CD4-positive, alpha-beta T cell treated with Interleukin-2 at 100 ng/mL for 4 hours (primary cell): ENCODE data around the gene MARVELD1.
"Not testable (repeated sequence)": the region's sequence is repeated elsewhere in the genome, so short reads cannot be mapped to it uniquely, and the experiment has no call there.

ENCODE experiments used
- DNase-seq: peaks from one replicate; pipeline ENCODE4 v3.0.0-alpha.2; 2020; ENCODE audit warnings: low spot score

The MARVELD1 gene

DNA sequence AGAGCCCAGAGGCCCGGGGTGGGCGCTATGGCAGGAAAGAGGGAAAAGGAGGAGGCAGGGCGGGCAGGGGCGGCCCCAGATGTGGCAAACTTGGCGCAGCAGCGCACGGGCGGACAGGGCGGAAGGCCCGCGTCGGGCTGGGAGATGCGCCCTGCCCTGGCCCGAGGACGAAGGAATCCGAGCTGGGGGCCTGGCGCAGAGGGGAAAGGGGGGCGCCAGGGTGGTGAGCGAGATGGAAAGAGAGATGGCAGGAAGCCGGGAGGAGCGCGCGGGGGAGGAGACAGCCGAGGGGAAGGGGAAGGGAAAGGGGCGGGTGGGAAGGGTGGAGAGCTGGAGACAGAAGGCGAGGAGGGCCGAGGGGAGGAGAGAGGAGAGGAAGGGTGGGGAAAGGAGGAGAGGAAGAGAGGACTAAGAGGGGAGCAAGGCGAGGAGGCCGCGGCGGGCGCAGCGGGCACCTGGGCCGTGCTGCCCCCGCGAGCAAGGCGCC, at the start of gene MARVELD1:
MARVELD1 (plus strand) TSS at position 392 of the 487 bp plus-strand sequence. CDS start 147 bp downstream, outside the sequence.
- no peak for DNase-seq

DNA sequence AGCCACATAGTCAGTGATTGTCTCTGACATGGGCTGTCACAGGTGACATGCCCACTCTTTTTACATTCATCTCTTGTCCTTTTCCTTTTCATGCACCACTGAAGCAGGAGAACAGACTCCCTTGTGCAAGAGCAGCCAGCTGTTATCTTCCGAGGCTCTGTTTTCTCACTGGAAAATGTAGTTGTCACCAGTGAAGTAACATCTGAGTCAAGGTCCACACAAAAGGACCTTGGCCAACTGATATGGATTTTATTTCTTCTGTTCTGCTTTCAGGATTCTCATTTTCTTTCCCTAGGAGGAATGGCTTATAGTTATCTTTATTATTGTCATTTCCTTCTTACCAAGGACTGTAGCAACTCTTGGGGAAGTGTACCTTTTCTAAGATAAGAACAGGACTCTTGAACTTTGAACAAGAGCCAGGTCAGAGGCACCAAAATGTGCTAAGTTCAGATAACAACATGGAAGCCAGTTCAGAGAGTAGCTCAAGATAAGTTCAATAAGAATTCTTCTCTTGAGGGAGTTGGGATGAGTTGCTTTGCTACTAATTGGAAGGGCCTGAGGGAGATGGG, 49.2 kb upstream of the MARVELD1 start:
- DNase-seq: no peak

DNA sequence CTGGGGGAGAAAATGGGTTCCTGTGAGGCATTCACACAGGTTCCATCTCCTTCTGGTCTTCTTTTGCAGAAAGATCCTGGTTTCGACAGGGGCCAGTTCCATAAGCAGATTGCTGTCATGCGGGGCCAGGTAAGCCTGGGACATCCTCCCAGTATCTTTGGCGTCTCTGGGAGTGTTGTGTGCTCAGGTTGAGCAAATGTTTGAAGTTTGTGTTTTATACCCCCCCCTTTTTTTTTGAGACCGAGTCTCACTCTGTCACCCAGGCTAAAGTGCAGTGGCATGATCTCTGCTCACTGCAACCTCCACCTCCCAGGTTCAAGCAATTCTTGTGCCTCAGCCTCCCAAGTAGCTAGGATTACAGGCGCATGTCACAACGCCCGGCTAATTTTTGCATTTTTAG, 46.5 kb upstream of the MARVELD1 start:
- DNase-seq: no peak

DNA sequence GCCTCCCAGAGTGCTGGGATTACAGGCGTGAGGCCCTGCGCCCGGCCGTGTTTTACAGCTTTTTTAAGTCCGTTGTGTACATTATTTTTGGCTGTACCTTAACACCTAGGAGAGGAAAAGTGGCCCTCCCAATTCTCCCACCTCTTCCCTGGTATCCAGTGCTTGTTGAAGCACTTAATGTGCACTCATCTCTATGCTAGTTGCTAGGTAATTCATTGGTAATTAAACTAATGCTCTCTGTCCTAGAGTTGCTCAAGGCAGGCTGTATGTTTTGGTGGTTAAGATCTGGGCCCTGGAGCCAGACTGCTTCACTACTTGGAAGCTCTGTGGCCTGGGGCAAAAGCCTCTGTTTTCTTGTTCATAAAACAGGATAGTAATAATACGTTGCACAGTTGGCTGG, 46.1 kb upstream of the MARVELD1 start:
- DNase-seq: no peak

DNA sequence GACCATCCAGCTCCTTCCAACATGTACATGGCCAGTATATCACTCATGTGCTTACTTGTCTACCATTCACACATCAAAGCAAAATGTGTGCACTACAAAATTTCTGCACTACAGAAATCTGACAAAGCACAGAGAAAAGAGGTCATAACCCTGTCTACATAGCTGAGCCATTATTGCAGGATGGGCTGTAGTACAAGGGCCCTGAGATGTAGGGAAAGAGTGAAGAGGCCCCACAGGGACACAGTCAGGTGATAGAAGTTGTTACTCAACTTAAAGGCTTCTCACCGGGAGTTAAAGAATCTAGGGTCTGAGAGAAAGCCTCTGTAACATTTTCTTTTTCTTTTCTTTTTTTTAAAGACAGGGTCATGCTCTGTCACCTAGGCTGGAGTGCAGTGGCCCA, 44.0 kb upstream of the MARVELD1 start:
- no peak for DNase-seq

DNA sequence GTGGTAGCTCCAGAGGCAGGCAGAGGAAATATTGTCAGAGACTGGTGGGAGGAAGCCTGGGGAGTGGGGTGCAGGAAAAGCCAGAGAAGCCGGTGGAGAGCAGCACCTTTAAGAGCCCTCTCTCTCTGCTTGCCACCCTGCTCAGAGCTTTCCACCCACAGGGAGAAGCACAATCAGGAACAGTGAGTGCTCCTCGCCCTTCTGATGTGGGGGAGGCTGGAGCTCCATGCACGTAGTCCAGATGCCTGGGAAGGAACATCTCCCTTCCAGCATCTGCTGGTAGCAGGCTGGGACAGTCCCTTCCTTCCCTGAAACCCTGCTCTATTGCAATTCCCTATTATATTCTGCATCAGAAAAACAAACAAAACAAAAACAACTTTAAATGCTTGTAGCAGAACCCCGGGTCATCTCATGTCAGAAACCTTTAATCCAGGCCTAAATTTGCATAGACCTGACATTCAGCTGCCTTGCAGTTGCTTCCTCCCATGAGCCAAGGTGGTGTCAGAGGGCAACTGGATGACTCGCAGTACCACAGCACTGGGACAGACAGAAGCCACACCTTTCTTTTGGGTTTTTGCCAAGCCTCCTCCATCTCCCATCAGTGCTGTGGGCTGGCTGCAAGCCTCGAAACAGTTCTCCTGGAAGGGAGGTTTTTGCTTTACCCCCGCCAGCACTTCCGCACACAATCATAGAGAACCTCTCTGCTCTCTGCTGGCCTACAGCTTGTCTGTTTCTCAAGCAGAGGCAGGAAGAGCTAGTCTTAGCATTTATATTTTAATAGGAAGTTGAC, 39.6 kb upstream of the MARVELD1 start:
- DNase-seq: no peak

DNA sequence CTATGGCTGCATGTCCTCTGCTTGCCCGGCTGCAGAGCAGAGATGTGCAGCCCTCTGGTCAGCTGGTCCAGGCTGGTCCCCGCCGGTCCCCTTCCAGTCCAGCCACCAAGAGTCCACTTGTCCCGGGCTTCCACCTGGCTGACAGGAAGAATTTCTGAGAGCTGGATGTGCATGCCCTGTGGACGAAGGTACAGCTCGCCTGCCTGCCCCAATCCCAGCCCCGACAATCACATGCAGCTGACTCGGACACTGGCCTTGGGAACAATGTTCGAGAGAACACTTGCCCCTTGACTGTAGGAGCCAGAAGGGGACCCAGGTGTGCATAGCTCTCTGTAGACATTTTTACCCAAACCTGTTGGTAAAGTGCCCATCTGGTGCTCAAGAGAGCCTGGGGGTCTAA, 38.3 kb upstream of the MARVELD1 start:
- DNase-seq: no peak

DNA sequence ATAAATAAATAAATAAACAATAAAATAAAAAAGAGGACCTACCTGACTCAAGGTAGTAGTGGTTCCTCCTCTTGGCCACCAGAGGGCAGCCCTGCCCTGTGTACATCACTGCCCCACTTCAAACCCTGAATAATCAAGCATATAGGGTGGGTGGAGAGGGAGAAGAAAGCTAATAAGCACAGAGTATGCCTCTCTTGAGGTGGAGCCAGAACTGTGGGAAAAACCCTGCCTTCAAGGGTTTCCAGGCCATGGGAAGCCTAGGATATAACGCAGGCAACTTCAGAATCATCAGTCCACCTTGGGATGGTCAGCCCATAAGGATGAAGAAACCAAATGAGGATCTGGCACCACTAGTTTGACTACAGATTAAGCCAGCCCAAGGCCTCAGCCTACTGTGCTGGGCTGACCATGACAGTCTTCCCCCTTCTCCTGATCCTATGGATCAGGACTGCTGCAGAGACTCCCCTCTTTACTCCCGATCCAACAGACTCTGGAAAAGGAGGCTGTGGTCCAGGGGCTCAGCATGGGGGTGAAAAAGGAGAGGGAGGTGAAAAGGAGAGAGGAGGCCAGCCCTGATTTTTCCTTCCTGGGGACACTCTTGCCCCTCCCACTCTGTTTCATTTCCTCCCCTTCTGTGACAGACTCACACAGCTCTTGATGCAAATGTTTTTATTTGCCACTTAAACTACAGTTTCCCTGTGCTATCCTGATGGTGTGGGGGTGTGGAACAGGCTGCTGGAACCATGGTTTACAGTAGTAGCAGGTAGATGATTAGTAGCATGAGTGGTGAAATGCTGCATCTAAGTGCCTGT, 36.6 kb upstream of the MARVELD1 start:
- peak; percentile 55 for DNase-seq

DNA sequence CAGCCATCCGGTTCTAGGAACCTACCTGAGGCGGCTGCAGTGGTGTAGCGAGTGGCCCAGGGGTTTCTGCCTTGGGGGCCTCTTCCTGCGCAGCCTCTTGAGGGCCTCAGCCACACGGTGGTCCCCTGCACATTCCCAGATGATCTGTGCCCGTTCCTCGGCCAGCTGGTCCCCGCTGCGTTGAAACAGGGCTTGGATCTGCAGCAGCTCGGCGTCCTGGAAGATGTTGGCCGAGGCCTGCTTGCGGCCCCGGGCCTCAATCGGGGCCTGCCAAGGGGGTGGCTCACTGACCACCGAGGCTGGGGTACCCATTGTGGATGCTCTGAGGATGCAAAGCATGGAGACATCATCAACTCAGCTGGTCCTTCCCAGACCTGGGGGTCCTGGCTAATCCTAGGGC, 33.9 kb upstream of the MARVELD1 start:
- no peak for DNase-seq

DNA sequence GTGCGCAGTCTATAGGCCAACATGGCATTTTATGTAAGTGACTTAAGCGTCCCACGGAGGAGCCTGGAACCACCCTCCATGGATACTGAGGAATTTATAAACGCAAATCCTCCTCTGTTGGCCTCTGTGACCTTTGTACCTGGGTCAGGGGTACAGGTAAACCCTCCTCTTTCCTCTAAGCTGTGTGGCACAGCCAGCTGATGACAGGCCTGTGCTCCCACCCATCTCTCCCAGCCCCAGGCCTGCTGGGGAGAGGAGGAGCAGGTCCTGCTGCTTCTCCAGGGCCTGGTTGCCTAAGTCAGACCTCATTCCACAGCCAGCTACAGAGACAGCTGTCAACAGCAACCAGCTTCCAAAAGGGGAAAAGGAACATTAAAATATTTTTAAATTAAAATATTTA, 31.5 kb upstream of the MARVELD1 start:
- no peak for DNase-seq

DNA sequence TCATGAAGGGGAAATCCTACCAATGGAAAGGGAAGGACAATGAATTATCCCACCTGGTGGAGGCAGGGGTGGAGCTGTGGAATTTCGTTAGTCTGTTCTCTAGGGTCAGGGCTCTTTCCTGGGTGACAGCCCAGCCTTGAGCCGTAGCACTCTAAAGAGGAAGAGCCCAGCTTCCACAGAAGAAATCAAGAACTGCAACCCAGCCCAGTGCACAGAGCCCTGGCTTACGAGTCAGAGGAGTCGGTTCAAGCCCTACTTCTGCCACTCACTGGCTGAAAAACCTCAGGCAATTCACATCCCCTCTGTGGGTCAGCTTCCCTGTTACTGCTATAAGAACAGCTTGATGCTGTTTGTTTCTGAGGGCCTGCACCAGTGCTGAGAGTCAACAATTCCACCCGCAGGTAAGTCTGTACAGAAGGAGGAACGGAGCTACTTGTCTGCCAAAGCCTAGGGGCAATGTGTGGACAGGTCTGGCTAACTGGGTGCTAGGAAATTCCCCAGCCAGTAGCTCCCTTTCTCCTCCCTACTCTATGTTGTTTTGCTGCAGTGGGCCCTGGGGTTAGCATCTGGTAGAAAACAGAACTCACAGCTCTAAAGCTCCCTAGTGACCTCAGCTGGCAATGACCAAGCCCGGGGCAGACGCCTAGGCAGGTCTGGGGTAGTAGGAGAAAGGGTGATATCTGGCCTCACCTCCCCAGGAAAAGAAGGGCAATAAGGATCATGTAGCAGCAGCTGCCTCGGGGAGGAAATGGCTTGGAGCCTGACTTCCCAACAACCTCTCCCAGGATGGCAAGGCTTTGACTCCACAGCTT, 29.8 kb upstream of the MARVELD1 start:
- no peak for DNase-seq

DNA sequence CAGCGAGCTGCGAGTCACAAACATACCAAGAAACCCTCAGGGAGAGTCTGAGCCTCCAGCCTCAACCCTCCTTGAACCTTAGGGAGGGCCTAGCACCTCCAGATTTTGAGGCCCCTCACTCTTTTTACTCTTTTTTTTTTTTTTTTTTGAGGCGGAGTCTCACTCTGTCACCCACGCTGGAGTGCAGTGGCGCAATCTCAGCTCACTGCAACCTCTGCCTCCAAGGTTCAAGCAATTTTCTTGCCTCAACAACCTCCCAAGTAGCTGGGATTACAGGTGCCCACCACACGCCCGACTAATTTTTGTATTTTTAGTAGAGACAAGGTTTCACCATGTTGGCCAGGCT, 29.2 kb upstream of the MARVELD1 start:
- DNase-seq: not testable (repeated sequence)

DNA sequence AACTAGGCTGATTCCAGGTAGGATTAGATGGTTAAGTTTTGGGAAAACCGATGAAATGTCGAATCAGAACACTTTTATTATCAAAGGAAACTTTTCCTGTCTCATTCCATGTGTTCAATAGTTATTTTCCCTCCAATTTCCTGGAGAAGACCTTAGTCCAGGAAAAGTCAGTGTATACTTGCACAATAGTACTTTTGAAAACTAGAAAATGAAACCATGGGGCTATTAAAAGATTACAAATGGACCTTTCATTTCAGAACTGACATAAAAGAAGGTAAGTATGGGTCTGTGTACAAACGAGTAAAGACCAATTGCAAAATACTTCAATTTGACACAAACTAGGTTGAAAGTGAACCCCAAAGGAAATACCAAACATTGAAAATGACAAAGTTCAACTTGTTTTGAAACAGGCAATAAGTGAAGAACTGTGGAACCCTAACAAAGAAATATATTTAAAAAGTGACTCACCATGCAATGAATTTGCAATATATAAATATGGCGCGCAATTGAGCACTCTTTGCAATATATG, 28.6 kb upstream of the MARVELD1 start:
- no peak for DNase-seq

DNA sequence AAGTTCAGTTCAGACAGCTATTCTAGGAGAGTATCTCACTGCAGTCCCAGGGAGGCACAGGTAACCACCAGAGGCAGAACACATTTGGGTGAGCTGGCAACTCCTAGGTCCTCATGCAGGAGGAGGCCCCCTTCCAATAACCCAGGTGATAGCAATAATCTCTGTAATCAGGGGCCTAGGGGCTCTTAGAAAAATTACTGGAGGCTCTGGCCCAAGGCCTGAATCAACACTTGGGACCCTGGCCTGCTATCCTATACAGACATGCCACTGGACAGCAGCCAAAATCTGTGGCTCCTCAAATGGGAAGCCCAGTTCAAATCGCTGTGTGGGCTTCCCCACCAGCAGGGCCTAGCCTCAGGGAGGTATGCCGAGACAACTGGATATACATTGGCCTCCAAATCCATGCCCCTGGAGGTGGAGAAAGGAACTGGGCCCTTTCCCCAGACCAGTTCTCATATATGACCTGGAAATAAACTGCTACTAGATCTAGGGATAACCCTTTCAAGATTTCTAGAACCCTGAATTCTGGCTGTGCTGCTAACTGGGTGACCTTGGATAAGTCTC, 28.1 kb upstream of the MARVELD1 start:
- DNase-seq: no peak

DNA sequence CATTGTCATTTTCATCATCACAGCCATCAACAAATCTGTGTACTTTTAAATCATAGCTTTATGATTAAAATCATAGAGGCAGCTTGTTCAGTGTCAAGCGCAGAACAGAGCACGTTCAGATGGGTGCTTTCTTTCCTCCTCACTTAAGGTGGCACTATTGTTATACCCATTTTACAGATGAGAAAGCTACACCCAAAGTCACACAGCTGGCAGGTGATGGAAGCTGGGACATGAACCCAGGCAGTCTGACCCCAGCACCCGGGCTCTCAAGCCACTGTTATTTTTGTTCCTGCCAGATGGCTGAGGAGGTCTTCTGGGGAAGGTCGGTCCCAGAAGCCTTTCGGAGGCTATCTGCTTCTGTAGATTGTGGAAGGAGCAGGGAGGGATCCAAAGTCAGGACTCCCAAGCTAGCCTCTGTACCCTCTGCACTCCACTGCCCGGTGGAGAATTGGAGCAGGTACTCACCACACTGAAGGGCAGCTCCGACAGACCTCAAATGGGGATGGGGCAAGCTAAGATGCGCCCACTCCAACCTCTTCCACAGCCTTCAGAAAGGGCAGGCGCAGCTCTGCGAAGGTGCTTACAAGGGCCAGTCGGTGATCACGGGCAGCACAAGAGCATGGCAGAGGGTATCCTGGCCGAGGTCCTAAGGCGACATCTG, 27.1 kb upstream of the MARVELD1 start:
- DNase-seq: peak; percentile 20

DNA sequence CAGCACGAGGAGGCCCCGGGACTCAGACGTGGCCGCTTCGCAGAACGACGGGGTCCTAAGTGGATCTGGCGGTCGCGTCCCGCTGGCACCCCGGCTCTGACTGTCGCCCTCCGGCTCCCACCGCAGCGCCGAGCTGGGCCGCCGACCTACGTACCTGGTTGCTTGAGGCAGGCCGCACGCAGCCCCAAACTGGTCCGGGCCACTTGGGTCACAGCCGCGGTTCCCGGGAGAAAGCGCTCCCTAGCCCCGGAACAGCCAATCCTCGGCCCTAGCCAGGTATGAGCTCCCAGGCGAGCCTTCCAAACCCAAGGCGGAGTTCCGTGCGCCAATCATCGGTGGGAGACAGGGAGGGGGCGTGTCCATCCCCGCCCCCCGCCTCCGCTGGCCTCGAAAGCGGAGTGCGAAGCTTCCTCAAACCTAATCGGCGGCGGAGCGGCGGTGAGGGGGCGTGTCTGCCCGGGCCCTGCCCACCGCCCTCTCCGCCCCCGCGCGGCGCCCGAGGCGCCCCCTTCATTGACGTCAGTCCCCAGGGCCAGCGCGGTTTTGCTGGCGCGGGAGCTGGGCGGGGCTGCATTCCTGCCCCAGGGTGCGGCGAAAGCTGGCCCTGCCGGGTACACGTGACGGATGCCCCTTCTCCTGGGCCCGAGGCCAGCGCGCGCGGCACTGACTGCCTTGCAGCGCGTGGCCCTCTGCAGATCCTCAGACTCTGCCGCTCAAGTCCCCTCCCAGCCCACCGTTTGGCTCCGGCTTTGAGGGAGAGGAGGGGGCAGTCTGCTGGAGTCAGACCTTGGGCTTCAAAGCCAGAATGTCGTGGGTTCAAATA, 26.4 kb upstream of the MARVELD1 start, which contains the start of gene AVPI1:
AVPI1 (minus strand) TSS at position 280 of the 823 bp plus-strand sequence. CDS start 7,336 bp downstream, outside the sequence.
- DNase-seq: peak; percentile 94

DNA sequence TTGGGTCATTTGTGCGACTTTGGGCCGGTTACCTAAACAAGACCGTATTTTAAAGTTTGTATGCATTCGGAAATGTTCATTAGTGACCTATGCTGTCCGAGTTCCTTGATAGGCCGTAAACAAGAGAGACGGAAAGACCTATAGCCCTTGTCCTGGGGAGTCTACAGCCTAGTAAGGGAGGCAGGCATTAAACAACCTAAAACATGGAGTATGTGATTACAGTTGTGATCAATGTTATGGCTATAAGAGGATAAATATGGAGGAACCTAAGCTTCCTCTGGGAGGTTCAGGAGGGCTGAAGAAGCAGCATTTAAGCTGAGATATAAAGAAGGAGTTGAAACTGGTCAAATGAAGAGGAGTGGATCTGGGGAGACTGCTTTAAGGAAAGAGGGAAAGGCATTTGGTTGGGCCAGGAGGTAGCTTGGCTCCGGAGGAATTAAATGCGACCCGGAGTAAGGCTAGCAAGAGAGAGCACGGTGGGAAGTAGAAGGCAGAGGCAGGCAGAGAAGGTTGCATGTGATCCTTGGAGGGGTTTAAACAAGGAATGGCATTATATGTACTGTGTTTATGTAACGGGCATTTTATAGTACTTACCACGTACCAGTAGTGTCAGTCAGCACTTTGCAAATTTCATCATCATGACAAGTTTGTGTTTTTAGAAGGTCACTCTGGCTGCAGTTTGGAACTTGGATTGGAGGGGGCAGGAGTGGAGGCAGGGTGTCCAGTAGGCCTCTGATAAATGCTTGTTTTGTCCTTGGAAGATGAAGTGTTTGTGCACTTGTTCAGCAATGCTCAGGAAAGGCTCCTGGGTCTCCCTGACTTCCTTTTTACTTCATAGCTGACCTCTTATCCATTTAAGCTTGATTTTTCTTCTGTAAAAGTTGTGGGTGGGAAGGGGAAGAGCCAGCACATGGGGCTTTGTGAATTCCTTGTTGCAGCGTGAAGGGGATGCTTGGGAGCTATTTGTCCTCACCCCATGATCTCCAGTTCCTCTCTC, 25.4 kb upstream of the MARVELD1 start:
- no peak for DNase-seq

DNA sequence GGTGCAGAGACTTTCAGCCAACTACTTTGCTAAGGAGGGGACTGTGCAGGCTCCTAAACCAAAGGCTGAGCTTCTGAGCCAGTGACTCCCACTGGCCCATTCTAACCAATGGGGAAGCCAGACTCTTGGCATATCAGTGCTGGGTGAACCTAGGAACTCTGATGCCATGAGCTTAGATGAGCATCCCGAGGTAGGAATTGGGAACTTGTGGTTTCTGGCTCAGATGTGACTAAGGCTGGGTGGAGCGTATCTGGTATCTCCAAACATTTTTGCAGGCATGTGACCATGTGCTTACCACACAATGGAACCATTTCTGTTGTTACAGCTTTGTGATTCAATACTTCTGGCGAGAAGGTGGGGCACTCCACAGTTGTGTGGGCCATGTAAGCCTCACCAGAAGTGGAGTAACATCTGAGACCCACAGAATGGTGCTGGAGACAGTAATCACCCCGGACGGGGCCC, 23.9 kb upstream of the MARVELD1 start:
- no peak for DNase-seq
